Natural killer cell (primary cell): ENCODE measurements around the gene ARHGEF9. TPM values are rescaled to one million over a fixed set of nuclear protein-coding genes. Genes with fewer than 3 reads are reported as not detected.
"Not testable (repeated sequence)": the region's sequence is repeated elsewhere in the genome, so short reads cannot be mapped to it uniquely, and the experiment has no call there.

Source experiments
- ATAC-seq, 3 donors: fragments of 150-1000 bp in 2 of 3; fragments of 200-7000 bp in 1 of 3; cut with Tn5 transposase; 1 replicate in 1 of 3; 2 replicates in 2 of 3; pipeline ENCODE4 v1.10.0; 2021; ENCODE audit warnings: mild to moderate bottlenecking in 2 of 3, moderate library complexity in 2 of 3
- DNase-seq, 2 donors: peaks; one replicate each; pipeline versions ENCODE4 v3.0.0 to v3.0.0-alpha.2; 2013 to 2021; ENCODE audit warnings: mixed read lengths in 1 of 2
- H3K27ac ChIP-seq: one replicate; pipeline ENCODE4 v1.5.1; 2013; ENCODE audit warnings: mild to moderate bottlenecking, low read length
- H3K27me3 ChIP-seq: one replicate; pipeline ENCODE4 v1.6.1; 2013; ENCODE audit warnings: low read length; ENCODE audit not compliant: control insufficient read depth, insufficient read depth
- H3K36me3 ChIP-seq: one replicate; pipeline ENCODE4 v1.6.1; 2013; ENCODE audit warnings: low read length; ENCODE audit not compliant: control insufficient read depth, insufficient read depth
- H3K4me1 ChIP-seq: one replicate; pipeline ENCODE4 v1.6.1; 2013; ENCODE audit warnings: low read length; ENCODE audit not compliant: control insufficient read depth, insufficient read depth
- H3K4me3 ChIP-seq: one replicate; pipeline ENCODE4 v1.5.1; 2013; ENCODE audit warnings: low read length
- H3K9me3 ChIP-seq: one replicate; pipeline ENCODE4 v1.6.1; 2013; ENCODE audit warnings: low read length; ENCODE audit not compliant: control insufficient read depth, insufficient read depth
- H3K27ac Mint-ChIP-seq, 2 donors: one replicate each; pipeline ENCODE4 v1.8.0; 2022; ENCODE audit warnings: mild to moderate bottlenecking in 2 of 2, mixed read lengths in 2 of 2, moderate library complexity in 1 of 2
- H3K27me3 Mint-ChIP-seq, 2 donors: one replicate each; pipeline ENCODE4 v1.8.0; 2022; ENCODE audit warnings: low read depth in 2 of 2, mixed read lengths in 2 of 2
- H3K36me3 Mint-ChIP-seq: one replicate; pipeline ENCODE4 v1.8.0; 2022; ENCODE audit warnings: mixed read lengths
- H3K4me1 Mint-ChIP-seq, 2 donors: one replicate each; pipeline ENCODE4 v1.8.0; 2022; ENCODE audit warnings: mixed read lengths in 2 of 2
- H3K4me3 Mint-ChIP-seq: one replicate; pipeline ENCODE4 v1.8.0; 2022; ENCODE audit warnings: mild to moderate bottlenecking, moderate library complexity, mixed read lengths
- H3K9me3 Mint-ChIP-seq, 2 donors: one replicate each; pipeline ENCODE4 v1.8.0; 2022; ENCODE audit warnings: mixed read lengths in 2 of 2
- CTCF ChIP-seq: fragments of 200-600 bp; IDR thresholded peaks from one replicate; pipeline ENCODE4 v1.8.0; 2022; ENCODE audit warnings: antibody characterized with exemption
- WGBS: methylation state at CpG from one replicate; pipeline ENCODE4 v1.1.7; 2013; ENCODE audit warnings: missing lambda C conversion rate; ENCODE audit not compliant: insufficient coverage; 5-methylcytosine and 5-hydroxymethylcytosine counted together
- intact Hi-C: fragments of 100-400 bp; cut with micrococcal nuclease; formaldehyde crosslinking; loops from one replicate; pipeline ENCODE4 v1.14.2; 2022
- total RNA-seq, 4 donors: library from RNA; stranded (reverse); fragments of 120-200 nt in 1 of 4; gene quantifications; one replicate each; pipeline versions ENCODE4 v1.2.3 to v1.2.4, GENCODE V29; 2013 to 2022

ARHGEF9 gene
- total RNA-seq, 3 donors from 2014 or later (not counting 1 experiment from before 2014, with no cell fraction given): 52.3 to 69.1 (median 64.2) TPM

DNA sequence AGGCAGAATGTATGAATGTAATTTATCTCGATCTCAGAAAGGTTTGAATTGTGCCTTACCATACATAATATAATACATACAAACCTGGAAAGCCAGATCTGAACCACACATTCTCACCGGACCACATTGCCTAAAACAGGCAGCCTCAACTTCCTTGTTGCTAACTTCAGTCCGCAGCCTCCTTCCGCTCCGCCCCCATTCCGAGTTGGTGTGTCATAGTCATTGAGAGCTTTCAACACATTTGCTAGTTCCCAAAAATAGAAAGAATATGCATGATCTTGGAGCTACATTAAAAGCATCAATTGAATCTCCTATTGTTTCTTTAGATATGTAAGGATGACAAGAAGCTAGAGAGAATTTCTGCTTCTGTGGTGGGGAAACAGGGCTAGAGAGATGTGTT lies 127.2 kb downstream of the ARHGEF9 start:
- H3K27ac ChIP-seq: no peak overlapping the region
- no peak overlapping the region for H3K4me3 Mint-ChIP-seq
- no peak overlapping the region for H3K4me3 ChIP-seq
- H3K4me1 Mint-ChIP-seq: no peaks in the 10 kb centered on the region
- H3K36me3 ChIP-seq: peaks cover 13% of the 10 kb centered on the region
- H3K9me3 Mint-ChIP-seq: no peaks in the 10 kb centered on the region
- WGBS: 93% methylated on average over 3 of the region's 6 CpGs
- no peaks in the 10 kb centered on the region for H3K27me3 ChIP-seq
- no peaks in the 10 kb centered on the region for H3K36me3 Mint-ChIP-seq
- no peaks in the 10 kb centered on the region for H3K27me3 Mint-ChIP-seq
- ATAC-seq: no peak
- H3K4me1 ChIP-seq: no peaks in the 10 kb centered on the region
- H3K27ac Mint-ChIP-seq: no peak overlapping the region
- no peak for DNase-seq
- H3K9me3 ChIP-seq: no peaks in the 10 kb centered on the region
- no peak for TF ChIP-seq CTCF
- intact Hi-C loops: no loop called here

GRCh38 chrX:63656871-63657580 lies 128.0 kb downstream of the ARHGEF9 start:
- ATAC-seq: no peak
- H3K9me3 ChIP-seq: no peaks in the 10 kb centered on the region
- H3K27me3 ChIP-seq: no peaks in the 10 kb centered on the region
- H3K4me1 Mint-ChIP-seq: no peaks in the 10 kb centered on the region
- H3K4me1 ChIP-seq: no peaks in the 10 kb centered on the region
- H3K27ac Mint-ChIP-seq: peak overlapping the region in 1 of 2 donors; percentile 24
- no peaks in the 10 kb centered on the region for H3K27me3 Mint-ChIP-seq
- H3K27ac ChIP-seq: no peak overlapping the region
- DNase-seq: no peak
- no CpG with 5 or more reads among the region's 5 CpGs for WGBS
- peaks cover 13% of the 10 kb centered on the region for H3K36me3 ChIP-seq
- H3K9me3 Mint-ChIP-seq: no peaks in the 10 kb centered on the region
- intact Hi-C loops: no loop called here
- H3K4me3 ChIP-seq: no peak overlapping the region
- no peak overlapping the region for H3K4me3 Mint-ChIP-seq
- H3K36me3 Mint-ChIP-seq: no peaks in the 10 kb centered on the region
- no peak for TF ChIP-seq CTCF

DNA sequence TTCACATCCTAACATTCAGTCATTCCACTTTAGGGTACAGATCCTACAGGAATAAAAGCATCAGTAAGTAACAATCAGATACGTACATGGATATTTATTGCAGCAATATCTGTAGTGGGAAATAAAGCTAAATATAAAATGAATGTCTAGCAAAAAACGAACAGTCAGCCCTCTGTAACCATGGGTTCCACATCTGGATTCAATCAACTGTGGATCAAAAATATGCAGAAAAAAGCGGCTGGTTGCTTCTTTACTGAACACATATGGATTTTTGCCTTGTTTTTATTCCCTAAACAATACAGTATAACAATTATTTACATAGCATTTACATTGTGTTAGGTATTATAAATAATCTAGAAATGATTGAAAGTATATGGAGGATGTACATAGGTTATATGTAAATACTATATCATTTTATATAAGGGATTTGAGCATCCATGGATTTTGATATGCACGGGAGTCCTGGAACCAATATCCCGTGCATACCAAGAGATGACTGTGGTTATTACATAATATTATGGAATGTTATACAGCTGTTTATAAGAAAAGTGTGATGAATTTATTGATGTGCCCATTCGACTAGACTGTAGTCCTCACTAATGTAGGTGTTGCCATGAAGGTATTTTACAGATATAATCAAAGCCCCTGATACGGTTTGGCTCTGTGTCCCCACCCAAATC lies 132.8 kb downstream of the ARHGEF9 start:
- no peak overlapping the region for H3K4me3 Mint-ChIP-seq
- intact Hi-C loops: no loop called here
- peaks cover 10% of the 10 kb centered on the region for H3K36me3 ChIP-seq
- peaks cover 0 to 5% of the 10 kb centered on the region in 2 donors for H3K4me1 Mint-ChIP-seq
- ATAC-seq (no peak), DNase-seq (no peak)
- H3K9me3 ChIP-seq: no peaks in the 10 kb centered on the region
- H3K27ac Mint-ChIP-seq: no peak overlapping the region
- H3K4me3 ChIP-seq: no peak overlapping the region
- H3K36me3 Mint-ChIP-seq: no peaks in the 10 kb centered on the region
- H3K27me3 Mint-ChIP-seq: no peaks in the 10 kb centered on the region
- no peaks in the 10 kb centered on the region for H3K4me1 ChIP-seq
- H3K27me3 ChIP-seq: no peaks in the 10 kb centered on the region
- H3K9me3 Mint-ChIP-seq: no peaks in the 10 kb centered on the region
- no peak for TF ChIP-seq CTCF
- H3K27ac ChIP-seq: no peak overlapping the region
- 90% methylated on average over 3 of the region's 7 CpGs for WGBS

- H3K27ac Mint-ChIP-seq, H3K27ac ChIP-seq, H3K27me3 Mint-ChIP-seq, DNase-seq, H3K27me3 ChIP-seq, intact Hi-C loops, H3K36me3 ChIP-seq, ATAC-seq, H3K4me1 ChIP-seq, H3K4me3 Mint-ChIP-seq, H3K9me3 Mint-ChIP-seq, H3K4me3 ChIP-seq, H3K9me3 ChIP-seq, H3K4me1 Mint-ChIP-seq, H3K36me3 Mint-ChIP-seq: not testable (repeated sequence)
- WGBS: 100% methylated on average over 2 of the region's 2 CpGs
Observed at GRCh38 chrX:63645748-63646147, 139.3 kb downstream of the ARHGEF9 start.
